ENCODE results near the gene IFI27. TPM values are rescaled to one million over a fixed set of nuclear protein-coding genes. Genes with fewer than 3 reads are reported as not detected.

The IFI27 gene
- total and polyA plus RNA-seq, 9 of the 15 experiments (the other 6 are each of a cell fraction or from before 2014, with no cell fraction given): 0.19 to 3.4 (median 1.4) TPM; not detected in 1

DNA sequence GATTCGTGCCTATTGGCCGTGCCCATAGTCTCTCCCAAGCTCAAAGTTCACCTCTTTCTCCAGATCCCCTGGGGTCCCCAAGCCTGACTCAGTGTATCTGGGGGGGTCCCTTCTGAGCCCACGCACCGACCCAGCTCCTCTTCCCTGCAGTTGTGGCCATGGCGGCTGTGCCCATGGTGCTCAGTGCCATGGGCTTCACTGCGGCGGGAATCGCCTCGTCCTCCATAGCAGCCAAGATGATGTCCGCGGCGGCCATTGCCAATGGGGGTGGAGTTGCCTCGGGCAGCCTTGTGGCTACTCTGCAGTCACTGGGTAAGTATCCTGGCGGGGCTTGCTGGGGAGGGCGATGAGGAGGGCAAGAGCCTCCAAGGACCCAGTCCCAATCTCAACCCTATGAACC lies 5.1 kb downstream of the IFI27 start:
- 33% methylated on average over 13 of the region's 15 CpGs for WGBS (ENCODE audit: insufficient coverage, low coverage, missing lambda C conversion rate)
- Histone ChIP-seq H3K9me1 (ENCODE audit: control insufficient read depth, insufficient read depth, low read length) (no peaks in the 10 kb centered on the region), H3K4me2 (ENCODE audit: insufficient read depth, low read length) (no peak overlapping the region), H2AFZ (ENCODE audit: low read depth, low read length) (no peak overlapping the region), H3K9me3 (replicated peaks; ENCODE audit: control insufficient read depth, insufficient read depth, low read depth, low read length) (no peaks in the 10 kb centered on the region), H3K27me3 (ENCODE audit: control insufficient read depth in 2 of 2, insufficient read depth in 2 of 2, low read length in 2 of 2) (peaks cover 2 to 27% of the 10 kb centered on the region in 2 experiments; a peak in 3 of 5 replicates), H3K4me1 (replicated peaks in 1 of 2; ENCODE audit: control insufficient read depth in 2 of 2, insufficient read depth in 2 of 2, low read length in 2 of 2) (peaks cover 5% of the 10 kb centered on the region in 2 experiments; a peak in 4 of 5 replicates), H3K27ac (ENCODE audit: extremely low read depth, low read depth, low read length) (no peak overlapping the region), H3K79me2 (ENCODE audit: control insufficient read depth, insufficient read depth, low read length) (no peaks in the 10 kb centered on the region), H3K4me3 (no peak overlapping the region), H4K20me1 (replicated peaks; ENCODE audit: control insufficient read depth, insufficient read depth, low read length) (no peaks in the 10 kb centered on the region; the same call in 1 of the 2 replicates), H3K9ac (ENCODE audit: insufficient read depth in 1 of 2, low read depth in 2 of 2, low read length in 2 of 2) (no peak overlapping the region), H3K36me3 (ENCODE audit: control insufficient read depth, insufficient read depth, low read length) (no peaks in the 10 kb centered on the region)
- intact Hi-C loops (cut with micrococcal nuclease) (no loop called here), in situ Hi-C loops (cut with MboI) (no loop called here)
- FAIRE-seq (no peak), DNase-seq (ENCODE audit: extremely low read depth in 1 of 4, low spot score in 3 of 4) (no peak), ATAC-seq (no peak)
- no peak for TF ChIP-seq PRMT5 (CRISPR knock-in tag; IDR thresholded peaks at IDR 0.05)
- no peak for TF ChIP-seq SMARCA5 (IDR thresholded peaks at IDR 0.05)
- no peak for TF ChIP-seq DLX4 (CRISPR knock-in tag; IDR thresholded peaks at IDR 0.05)
- TF ChIP-seq, protein P1, sequence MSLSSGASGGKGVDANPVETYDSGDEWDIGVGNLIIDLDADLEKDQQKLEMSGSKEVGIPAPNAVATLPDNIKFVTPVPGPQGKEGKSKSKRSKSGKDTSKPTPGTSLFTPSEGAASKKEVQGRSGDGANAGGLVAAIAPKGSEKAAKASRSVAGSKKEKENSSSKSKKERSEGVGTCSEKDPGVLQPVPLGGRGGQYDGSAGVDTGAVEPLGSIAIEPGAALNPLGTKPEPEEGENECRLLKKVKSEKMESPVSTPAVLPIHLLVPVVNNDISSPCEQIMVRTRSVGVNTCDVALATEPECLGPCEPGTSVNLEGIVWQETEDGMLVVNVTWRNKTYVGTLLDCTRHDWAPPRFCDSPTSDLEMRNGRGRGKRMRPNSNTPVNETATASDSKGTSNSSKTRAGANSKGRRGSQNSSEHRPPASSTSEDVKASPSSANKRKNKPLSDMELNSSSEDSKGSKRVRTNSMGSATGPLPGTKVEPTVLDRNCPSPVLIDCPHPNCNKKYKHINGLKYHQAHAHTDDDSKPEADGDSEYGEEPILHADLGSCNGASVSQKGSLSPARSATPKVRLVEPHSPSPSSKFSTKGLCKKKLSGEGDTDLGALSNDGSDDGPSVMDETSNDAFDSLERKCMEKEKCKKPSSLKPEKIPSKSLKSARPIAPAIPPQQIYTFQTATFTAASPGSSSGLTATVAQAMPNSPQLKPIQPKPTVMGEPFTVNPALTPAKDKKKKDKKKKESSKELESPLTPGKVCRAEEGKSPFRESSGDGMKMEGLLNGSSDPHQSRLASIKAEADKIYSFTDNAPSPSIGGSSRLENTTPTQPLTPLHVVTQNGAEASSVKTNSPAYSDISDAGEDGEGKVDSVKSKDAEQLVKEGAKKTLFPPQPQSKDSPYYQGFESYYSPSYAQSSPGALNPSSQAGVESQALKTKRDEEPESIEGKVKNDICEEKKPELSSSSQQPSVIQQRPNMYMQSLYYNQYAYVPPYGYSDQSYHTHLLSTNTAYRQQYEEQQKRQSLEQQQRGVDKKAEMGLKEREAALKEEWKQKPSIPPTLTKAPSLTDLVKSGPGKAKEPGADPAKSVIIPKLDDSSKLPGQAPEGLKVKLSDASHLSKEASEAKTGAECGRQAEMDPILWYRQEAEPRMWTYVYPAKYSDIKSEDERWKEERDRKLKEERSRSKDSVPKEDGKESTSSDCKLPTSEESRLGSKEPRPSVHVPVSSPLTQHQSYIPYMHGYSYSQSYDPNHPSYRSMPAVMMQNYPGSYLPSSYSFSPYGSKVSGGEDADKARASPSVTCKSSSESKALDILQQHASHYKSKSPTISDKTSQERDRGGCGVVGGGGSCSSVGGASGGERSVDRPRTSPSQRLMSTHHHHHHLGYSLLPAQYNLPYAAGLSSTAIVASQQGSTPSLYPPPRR (CRISPR knock-in tag; IDR thresholded peaks at IDR 0.05; ENCODE audit: borderline replicate concordance): no peak
- no peak for TF ChIP-seq NR2C2 (CRISPR knock-in tag; IDR thresholded peaks at IDR 0.05)
- no peak for TF ChIP-seq NR2C2 (tag; IDR thresholded peaks at IDR 0.05)
- TF ChIP-seq ZBTB43 (CRISPR knock-in tag; IDR thresholded peaks at IDR 0.05): no peak
- ChIA-PET CTCF (ENCODE audit: low intra/inter-chr PET ratio) (no interaction called here), POLR2A (interaction anchor here (0.6 to 0.7 kb wide), 2 partner anchors 165 to 173 kb away, joined by 3 read pairs; no protein-coding TSS in a partner anchor)
- BruUV-seq (replicated peaks): no TSS peak
